GM12801 (cell line): ENCODE data around the gene AKAP11.

Source experiments
- TF ChIP-seq, protein P1 (sequence below): IDR thresholded peaks from one replicate; pipeline ENCODE4 v1.5.1; 2011; ENCODE audit warnings: control low read depth; ENCODE audit not compliant: insufficient read length; ENCODE audit errors: extremely low read depth

AKAP11 gene

DNA sequence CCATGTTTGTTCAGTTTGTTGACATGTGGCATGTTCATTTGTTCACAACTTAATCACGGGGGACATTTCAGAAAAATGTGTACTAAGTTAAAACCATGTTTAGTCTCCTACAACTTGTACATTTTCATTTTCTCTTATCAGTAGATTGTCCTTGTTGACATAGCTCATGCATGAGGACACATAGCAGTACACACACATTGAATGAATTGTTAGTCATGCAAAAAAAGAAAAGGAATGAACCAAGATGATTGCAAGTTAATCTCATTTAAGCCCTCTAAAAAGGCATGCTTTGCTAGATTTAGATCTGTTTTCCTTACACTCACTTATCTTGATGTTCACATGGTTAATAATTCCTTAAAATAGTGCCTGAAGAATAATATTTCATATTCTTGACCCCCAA lies 38.2 kb upstream of the AKAP11 start:
- TF ChIP-seq, protein P1, sequence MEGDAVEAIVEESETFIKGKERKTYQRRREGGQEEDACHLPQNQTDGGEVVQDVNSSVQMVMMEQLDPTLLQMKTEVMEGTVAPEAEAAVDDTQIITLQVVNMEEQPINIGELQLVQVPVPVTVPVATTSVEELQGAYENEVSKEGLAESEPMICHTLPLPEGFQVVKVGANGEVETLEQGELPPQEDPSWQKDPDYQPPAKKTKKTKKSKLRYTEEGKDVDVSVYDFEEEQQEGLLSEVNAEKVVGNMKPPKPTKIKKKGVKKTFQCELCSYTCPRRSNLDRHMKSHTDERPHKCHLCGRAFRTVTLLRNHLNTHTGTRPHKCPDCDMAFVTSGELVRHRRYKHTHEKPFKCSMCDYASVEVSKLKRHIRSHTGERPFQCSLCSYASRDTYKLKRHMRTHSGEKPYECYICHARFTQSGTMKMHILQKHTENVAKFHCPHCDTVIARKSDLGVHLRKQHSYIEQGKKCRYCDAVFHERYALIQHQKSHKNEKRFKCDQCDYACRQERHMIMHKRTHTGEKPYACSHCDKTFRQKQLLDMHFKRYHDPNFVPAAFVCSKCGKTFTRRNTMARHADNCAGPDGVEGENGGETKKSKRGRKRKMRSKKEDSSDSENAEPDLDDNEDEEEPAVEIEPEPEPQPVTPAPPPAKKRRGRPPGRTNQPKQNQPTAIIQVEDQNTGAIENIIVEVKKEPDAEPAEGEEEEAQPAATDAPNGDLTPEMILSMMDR = no peak

DNA sequence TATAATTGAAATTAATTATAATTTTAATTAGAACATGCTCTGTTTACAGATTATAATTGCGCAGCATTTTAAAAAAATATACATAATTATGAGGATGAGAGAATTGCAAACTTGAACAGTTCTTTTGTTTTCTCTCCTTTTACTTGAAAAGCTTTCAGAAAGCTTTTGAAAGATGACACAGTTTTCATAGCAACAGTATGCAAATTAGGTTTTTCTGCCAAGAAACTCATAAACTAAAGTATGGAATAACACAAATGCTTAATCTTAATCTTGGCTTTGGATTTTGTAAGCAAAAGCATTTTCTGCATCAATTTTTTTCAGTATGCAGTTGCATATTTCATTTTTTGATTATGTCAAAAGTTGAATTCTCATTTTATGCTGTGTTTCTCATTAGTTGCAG lies 32.8 kb upstream of the AKAP11 start:
- TF ChIP-seq, protein P1 = no peak

DNA sequence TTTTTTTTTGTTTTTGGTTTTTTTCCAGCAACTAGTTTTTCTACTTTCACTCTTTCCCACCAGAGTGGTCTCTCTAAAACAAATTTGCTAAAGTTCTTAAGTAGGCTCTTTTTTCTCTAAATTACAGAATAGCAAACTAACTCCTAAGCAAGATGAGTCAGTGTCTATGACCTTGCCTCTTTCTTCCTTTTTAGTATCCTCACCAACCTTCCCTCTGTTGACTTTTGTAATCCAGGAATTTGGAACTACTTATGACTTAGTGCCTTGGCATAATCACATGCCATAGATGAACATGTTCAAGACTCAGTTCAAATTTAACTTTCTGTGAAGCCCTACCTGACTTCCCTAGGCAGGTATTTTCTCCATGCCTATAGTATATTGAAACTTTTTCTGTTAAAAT lies 32.3 kb upstream of the AKAP11 start:
- TF ChIP-seq, protein P1 = no peak

DNA sequence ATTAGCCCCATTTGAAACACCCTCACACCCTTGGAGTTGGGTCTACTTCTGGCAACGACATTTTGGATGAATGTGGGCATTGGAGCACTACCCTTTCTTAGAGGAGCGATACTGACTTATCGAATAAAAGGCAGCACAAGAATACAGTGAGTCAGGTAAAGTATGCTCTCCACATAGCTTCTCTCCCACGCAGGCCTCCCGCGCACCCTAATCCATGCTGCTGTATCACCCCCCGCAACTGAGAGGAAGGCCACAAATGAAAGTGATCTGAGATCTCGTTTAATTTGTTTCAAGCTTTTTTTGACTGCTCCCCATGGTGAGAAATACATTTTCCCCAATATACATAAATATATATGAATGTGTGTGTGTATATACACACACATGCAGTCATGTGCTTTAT lies 25.4 kb upstream of the AKAP11 start:
- TF ChIP-seq, protein P1 = no peak

DNA sequence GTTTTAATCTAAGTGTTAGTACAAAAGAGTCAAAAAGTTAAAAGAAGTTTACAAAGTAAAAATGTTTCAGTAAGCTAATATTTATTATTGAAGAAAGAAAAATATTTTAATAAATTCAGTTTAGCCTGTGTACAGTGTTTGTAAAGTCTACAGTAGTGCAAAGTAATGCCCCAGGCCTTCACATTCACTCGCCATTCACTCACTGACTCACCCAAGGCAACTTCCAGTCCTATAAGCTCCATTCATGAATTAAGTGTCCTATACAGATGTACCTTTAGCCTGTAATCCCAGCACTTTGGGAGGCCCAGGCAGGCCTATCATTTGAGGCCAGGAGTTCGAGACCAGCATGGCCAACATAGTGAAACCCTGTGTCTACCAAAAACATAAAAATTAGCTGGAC lies 24.1 kb upstream of the AKAP11 start:
- TF ChIP-seq, protein P1 = no peak

DNA sequence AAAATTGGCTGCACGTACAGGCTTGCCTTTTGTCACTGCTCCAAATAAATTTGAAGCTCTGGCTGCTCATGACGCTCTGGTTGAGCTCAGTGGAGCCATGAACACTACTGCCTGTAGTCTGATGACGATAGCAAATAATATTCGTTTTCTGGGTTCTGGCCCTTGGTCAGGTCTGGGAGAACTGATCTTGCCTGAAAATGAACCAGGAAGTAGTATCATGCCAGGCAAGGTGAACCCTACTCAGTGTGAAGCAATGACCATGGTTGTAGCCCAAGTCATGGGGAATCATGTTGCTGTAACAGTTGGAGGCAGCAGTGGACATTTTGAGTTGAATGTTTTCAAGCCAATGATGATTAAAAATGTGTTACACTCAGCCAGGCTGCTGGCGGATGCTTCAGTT lies 16.1 kb upstream of the AKAP11 start:
- TF ChIP-seq, protein P1 = no peak

DNA sequence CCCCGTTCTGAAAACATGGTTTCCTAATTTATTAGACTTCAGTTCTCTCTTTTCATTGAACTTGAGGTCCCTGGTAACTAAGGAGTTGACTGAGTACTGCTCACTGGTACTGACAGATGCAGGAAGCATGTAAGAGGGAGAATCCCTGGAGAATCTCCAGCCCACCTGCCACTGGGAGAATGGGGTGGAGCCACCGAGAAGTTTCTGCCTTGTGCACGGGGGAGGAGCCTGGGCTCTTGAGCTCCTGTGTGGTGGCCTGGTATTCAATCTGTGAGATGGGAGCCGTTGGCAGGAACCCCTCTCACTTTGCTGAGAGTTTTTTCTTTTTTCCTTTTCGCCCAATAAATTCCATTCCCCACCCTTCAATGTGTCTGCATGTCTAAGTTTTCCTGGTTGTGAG lies 13.2 kb upstream of the AKAP11 start:
- TF ChIP-seq, protein P1 = no peak

DNA sequence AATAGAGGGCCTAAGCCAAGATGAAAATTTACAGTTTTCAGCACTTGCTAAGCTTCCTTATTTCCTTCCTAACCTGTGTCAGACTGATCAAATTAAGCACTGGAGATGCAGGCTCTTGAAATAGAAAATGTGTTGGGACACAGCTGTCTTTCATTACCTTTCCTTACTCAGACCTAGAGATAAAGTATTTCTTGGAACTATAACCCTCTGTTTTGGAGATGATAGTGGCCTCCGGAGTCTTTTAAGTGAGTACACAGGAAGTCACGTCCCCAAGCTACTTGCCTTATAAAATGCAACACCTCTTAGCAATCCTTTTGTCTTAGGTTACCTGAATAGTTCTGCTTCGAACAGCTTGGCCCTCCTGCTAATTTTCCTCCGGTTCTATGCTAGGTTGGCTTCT lies 12.4 kb upstream of the AKAP11 start:
- TF ChIP-seq, protein P1 = no peak
